Loucy (cell line): ENCODE data around the gene COL5A1.

ENCODE experiments used
- CTCF ChIP-seq: fragments of 200-600 bp; sonication (generic); conservative IDR thresholded peaks from 2 replicates; pipeline ENCODE4 v1.5.1; 2014; ENCODE audit warnings: mild to moderate bottlenecking, antibody characterized with exemption, low read length
- EZH2phosphoT487 ChIP-seq: fragments of 200-600 bp; IDR thresholded peaks from 2 replicates; pipeline ENCODE4 v1.6.1; 2018; ENCODE audit warnings: antibody characterized with exemption, mild to moderate bottlenecking, moderate library complexity, borderline replicate concordance

GRCh38 chr9:134822541-134822940 lies 180.9 kb downstream of the COL5A1 start:
- TF ChIP-seq CTCF, result no peak
- no peak for TF ChIP-seq EZH2phosphoT487
